ENCODE measurements around the gene PLCH2.
"Not testable (repeated sequence)": the region's sequence is repeated elsewhere in the genome, so short reads cannot be mapped to it uniquely, and the experiment has no call there.

PLCH2 gene

GRCh38 chr1:2545754-2546514 lies 69.8 kb downstream of the PLCH2 start:
- TF ChIP-seq CTCF (IDR thresholded peaks at IDR 0.05; ENCODE audit: insufficient read depth, low read depth, low read length, missing control alignments): no peak
- peak; percentile 95 for DNase-seq (ENCODE audit: low read depth)

GRCh38 chr1:2546515-2547209 lies 70.6 kb downstream of the PLCH2 start:
- DNase-seq (ENCODE audit: low read depth): peak; percentile 95
- TF ChIP-seq CTCF (IDR thresholded peaks at IDR 0.05; ENCODE audit: insufficient read depth, low read depth, low read length, missing control alignments): no peak
- peak overlapping the region; percentile 81 for H3K4me3 ChIP-seq (ENCODE audit: low read depth, low read length)

More at GRCh38 chr1:2545754-2546514, 69.8 kb downstream of the PLCH2 start:
- H3K4me3 ChIP-seq (ENCODE audit: low read depth, low read length): peak overlapping the region; percentile 81

- DNase-seq (ENCODE audit: low read depth): peak; percentile 83
- peak overlapping the region; percentile 81 for H3K4me3 ChIP-seq (ENCODE audit: low read depth, low read length)
- TF ChIP-seq CTCF (IDR thresholded peaks at IDR 0.05; ENCODE audit: insufficient read depth, low read depth, low read length, missing control alignments): no peak
These were observed 71.3 kb downstream of the PLCH2 start for GRCh38 chr1:2547210-2548067.

- H3K4me3 ChIP-seq (ENCODE audit: low read depth, low read length): peak overlapping the region; percentile 81
- peak; percentile 92 for DNase-seq (ENCODE audit: low read depth)
These were observed 72.0 kb downstream of the PLCH2 start for GRCh38 chr1:2548068-2548589.

GRCh38 chr1:2549367-2550029 lies 73.4 kb downstream of the PLCH2 start:
- peak; percentile 70 for DNase-seq (ENCODE audit: low read depth)
- H3K4me3 ChIP-seq (ENCODE audit: low read depth, low read length): peak overlapping the region; percentile 81

More at GRCh38 chr1:2548068-2548589, 72.0 kb downstream of the PLCH2 start:
- peak; percentile 93 for TF ChIP-seq CTCF (IDR thresholded peaks at IDR 0.05; ENCODE audit: insufficient read depth, low read depth, low read length, missing control alignments)

- peak overlapping the region; percentile 81 for H3K4me3 ChIP-seq (ENCODE audit: low read depth, low read length)
- peak; percentile 66 for DNase-seq (ENCODE audit: low read depth)
These were observed 74.3 kb downstream of the PLCH2 start for GRCh38 chr1:2550309-2550861.

GRCh38 chr1:2551544-2551943 lies 75.5 kb downstream of the PLCH2 start:
- DNase-seq (ENCODE audit: low read depth): not testable (repeated sequence)

More at GRCh38 chr1:2551544-2551943, 75.5 kb downstream of the PLCH2 start:
- not testable (repeated sequence) for H3K4me3 ChIP-seq (ENCODE audit: low read depth, low read length)

All from GM12865 (cell line).